Osteocyte (in vitro differentiated cells): Measurements from ENCODE around the gene RCVRN. TPM values are rescaled to one million over a fixed set of nuclear protein-coding genes. Genes with fewer than 3 reads are reported as not detected.

Source experiments
- DNase-seq: peaks from one replicate; pipeline ENCODE4 v3.0.0; 2021; ENCODE audit warnings: mixed read lengths; ENCODE audit not compliant: unreplicated experiment; ENCODE audit errors: extremely low spot score
- H3K27ac Mint-ChIP-seq: one replicate; pipeline ENCODE4 v1.8.0; 2021; ENCODE audit warnings: mild to moderate bottlenecking, mixed read lengths; ENCODE audit not compliant: unreplicated experiment
- H3K27me3 Mint-ChIP-seq: one replicate; pipeline ENCODE4 v1.8.0; 2021; ENCODE audit warnings: mixed read lengths; ENCODE audit not compliant: unreplicated experiment
- H3K36me3 Mint-ChIP-seq: one replicate; pipeline ENCODE4 v1.8.0; 2021; ENCODE audit warnings: mixed read lengths; ENCODE audit not compliant: unreplicated experiment
- H3K4me1 Mint-ChIP-seq: one replicate; pipeline ENCODE4 v1.8.0; 2021; ENCODE audit warnings: mixed read lengths; ENCODE audit not compliant: unreplicated experiment
- H3K4me3 Mint-ChIP-seq: one replicate; pipeline ENCODE4 v1.8.0; 2021; ENCODE audit warnings: mild to moderate bottlenecking, moderate library complexity, mixed read lengths; ENCODE audit not compliant: unreplicated experiment
- H3K9me3 Mint-ChIP-seq: one replicate; pipeline ENCODE4 v1.8.0; 2021; ENCODE audit warnings: mixed read lengths; ENCODE audit not compliant: unreplicated experiment
- CTCF ChIP-seq: fragments of 200-600 bp; sonication (generic); IDR thresholded peaks from 2 replicates; pipeline ENCODE4 v1.5.0; 2021; ENCODE audit warnings: antibody characterized with exemption, mild to moderate bottlenecking, moderate library complexity
- long read RNA-seq: library from polyadenylated mRNA; unstranded; transcript quantifications from one replicate; pipeline ENCODE4 v2.0.0, GENCODE V29; 2021
- total RNA-seq: library from RNA; stranded (reverse); gene quantifications from 2 replicates; pipeline ENCODE4 v1.2.1, GENCODE V29; 2021

RCVRN gene
- total RNA-seq: 0.34 TPM in 1 of 2 replicates, not detected in the other
- long read RNA-seq: 0 reads

- TF ChIP-seq CTCF: no peak
- no peak for DNase-seq
- no peaks in the 10 kb centered on the region for H3K27me3 Mint-ChIP-seq
- no peak within 1 kb of the TSS for H3K27ac Mint-ChIP-seq
- peaks cover 9% of the 10 kb centered on the region for H3K9me3 Mint-ChIP-seq
- H3K36me3 Mint-ChIP-seq: peaks cover 3% of the 10 kb centered on the region
- H3K4me1 Mint-ChIP-seq: peaks cover 29% of the 10 kb centered on the region
- no peak within 1 kb of the TSS for H3K4me3 Mint-ChIP-seq
These were observed at the start of gene RCVRN for GRCh38 chr17:9905078-9905415. TSS of gene RCVRN (minus strand) at chr17:9905271. CDS start at chr17:9905180, 91 bp downstream.

DNA sequence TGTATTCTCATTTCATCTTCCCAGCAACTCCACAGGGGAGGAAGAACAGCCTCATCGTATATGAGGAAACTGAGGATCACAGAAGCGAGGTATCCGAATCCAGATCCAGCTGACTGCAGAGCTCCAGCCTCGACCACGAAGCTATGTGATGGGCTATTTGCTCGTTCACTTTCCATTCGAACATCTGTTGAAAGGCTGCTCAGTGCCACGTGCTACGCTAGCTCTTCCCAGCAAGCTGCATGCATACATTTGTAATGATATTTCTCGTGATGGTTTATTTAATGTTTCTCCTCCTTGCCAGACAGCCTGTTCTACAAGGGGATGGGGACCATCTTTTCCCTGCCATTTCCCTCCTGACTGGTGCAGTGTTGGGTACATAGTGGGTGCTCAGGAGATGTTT lies 48.4 kb upstream of the RCVRN start:
- H3K4me1 Mint-ChIP-seq: no peaks in the 10 kb centered on the region
- H3K27me3 Mint-ChIP-seq: peaks cover 3% of the 10 kb centered on the region
- H3K4me3 Mint-ChIP-seq: no peak overlapping the region
- H3K9me3 Mint-ChIP-seq: no peaks in the 10 kb centered on the region
- no peak for DNase-seq
- H3K27ac Mint-ChIP-seq: no peak overlapping the region
- H3K36me3 Mint-ChIP-seq: no peaks in the 10 kb centered on the region
- no peak for TF ChIP-seq CTCF

DNA sequence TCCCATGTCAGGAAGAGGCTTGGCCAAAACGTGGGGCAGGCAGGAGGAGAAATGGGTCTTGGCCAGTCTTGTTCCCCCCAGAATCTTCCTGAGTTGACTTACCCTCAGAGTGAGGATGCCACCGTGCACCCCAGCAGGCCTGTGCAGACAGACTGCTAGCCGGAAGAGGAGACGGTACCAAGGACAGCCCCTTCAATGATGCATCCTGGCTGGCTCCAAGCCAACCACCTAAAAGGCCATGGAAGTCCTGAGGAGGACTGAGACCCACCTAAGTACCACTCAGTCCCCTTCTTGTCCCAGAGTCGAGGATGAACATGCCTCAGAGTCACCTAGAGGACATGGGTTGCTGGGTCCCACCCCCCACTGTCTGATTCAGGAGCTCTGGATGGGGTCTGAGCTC lies 46.7 kb upstream of the RCVRN start:
- no peaks in the 10 kb centered on the region for H3K36me3 Mint-ChIP-seq
- no peaks in the 10 kb centered on the region for H3K4me1 Mint-ChIP-seq
- TF ChIP-seq CTCF: no peak
- H3K9me3 Mint-ChIP-seq: no peaks in the 10 kb centered on the region
- H3K27ac Mint-ChIP-seq: no peak overlapping the region
- DNase-seq: no peak
- H3K27me3 Mint-ChIP-seq: peaks cover 3% of the 10 kb centered on the region
- H3K4me3 Mint-ChIP-seq: no peak overlapping the region

- H3K4me1 Mint-ChIP-seq: no peaks in the 10 kb centered on the region
These were observed 43.9 kb upstream of the RCVRN start for GRCh38 chr17:9948928-9949327.

GRCh38 chr17:9944704-9945103 lies 39.6 kb upstream of the RCVRN start:
- DNase-seq: no peak
- Mint-ChIP-seq H3K36me3 (peaks cover 2% of the 10 kb centered on the region), H3K27me3 (peaks cover 3% of the 10 kb centered on the region), H3K4me3 (no peak overlapping the region), H3K9me3 (no peaks in the 10 kb centered on the region), H3K27ac (no peak overlapping the region), H3K4me1 (no peaks in the 10 kb centered on the region)
- TF ChIP-seq CTCF: no peak

More at GRCh38 chr17:9948928-9949327, 43.9 kb upstream of the RCVRN start:
- no peak overlapping the region for H3K27ac Mint-ChIP-seq
- H3K36me3 Mint-ChIP-seq: no peaks in the 10 kb centered on the region
- H3K9me3 Mint-ChIP-seq: no peaks in the 10 kb centered on the region
- no peak for TF ChIP-seq CTCF
- H3K4me3 Mint-ChIP-seq: no peak overlapping the region
- DNase-seq: no peak
- peaks cover 3% of the 10 kb centered on the region for H3K27me3 Mint-ChIP-seq
